ENCODE data around the gene SLC5A5. TPM values are rescaled to one million over a fixed set of nuclear protein-coding genes. Genes with fewer than 3 reads are reported as not detected.

The SLC5A5 gene
- total RNA-seq, 1 experiment from 2014 or later, result 6.3 TPM

DNA sequence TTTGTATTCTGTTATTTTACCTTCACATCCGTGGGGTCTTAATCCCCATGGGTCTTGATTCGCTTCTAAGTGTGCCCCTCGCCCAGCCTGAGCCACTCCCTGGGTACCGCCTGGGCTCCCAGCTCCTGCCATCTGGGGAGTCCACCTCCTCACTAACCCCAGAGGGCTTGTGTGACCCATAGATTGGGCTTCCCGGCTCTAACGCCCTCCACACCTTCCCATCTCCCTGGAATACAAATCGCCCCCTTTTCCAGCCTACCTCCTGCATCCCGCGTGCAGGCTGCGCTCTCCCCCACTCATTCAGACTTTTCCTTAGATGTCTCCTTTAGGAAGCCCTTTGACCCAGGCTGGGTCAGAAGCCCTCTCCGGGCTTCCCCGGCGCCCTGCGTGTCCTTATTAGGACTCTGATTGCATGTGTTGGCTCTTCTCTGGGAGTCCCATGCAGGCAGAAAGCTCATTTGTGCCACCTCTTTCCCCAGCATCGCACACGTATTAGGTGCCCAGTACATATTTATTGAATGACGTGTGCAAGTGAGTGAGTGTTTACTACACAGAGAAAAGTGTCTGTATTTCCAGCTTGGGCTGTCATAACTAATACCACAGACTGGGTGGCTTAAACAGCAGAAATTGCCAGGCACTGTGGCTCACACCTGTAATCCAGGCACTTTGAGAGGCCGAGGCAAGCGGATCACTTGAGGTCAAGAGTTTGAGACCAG, 61.8 kb downstream of the SLC5A5 start:
- TF ChIP-seq, protein P1, sequence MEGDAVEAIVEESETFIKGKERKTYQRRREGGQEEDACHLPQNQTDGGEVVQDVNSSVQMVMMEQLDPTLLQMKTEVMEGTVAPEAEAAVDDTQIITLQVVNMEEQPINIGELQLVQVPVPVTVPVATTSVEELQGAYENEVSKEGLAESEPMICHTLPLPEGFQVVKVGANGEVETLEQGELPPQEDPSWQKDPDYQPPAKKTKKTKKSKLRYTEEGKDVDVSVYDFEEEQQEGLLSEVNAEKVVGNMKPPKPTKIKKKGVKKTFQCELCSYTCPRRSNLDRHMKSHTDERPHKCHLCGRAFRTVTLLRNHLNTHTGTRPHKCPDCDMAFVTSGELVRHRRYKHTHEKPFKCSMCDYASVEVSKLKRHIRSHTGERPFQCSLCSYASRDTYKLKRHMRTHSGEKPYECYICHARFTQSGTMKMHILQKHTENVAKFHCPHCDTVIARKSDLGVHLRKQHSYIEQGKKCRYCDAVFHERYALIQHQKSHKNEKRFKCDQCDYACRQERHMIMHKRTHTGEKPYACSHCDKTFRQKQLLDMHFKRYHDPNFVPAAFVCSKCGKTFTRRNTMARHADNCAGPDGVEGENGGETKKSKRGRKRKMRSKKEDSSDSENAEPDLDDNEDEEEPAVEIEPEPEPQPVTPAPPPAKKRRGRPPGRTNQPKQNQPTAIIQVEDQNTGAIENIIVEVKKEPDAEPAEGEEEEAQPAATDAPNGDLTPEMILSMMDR (IDR thresholded peaks at IDR 0.05), result no peak
- no peak for TF ChIP-seq SIN3A (IDR thresholded peaks at IDR 0.05; ENCODE audit: borderline replicate concordance, insufficient read depth, low read depth, low read length)
- no peak for TF ChIP-seq TCF7L2 (IDR thresholded peaks at IDR 0.05; ENCODE audit: low read depth, low read length)
- no peak for TF ChIP-seq POLR2AphosphoS5 (IDR thresholded peaks at IDR 0.05; ENCODE audit: low read depth, low read length)
- TF ChIP-seq, protein P2, sequence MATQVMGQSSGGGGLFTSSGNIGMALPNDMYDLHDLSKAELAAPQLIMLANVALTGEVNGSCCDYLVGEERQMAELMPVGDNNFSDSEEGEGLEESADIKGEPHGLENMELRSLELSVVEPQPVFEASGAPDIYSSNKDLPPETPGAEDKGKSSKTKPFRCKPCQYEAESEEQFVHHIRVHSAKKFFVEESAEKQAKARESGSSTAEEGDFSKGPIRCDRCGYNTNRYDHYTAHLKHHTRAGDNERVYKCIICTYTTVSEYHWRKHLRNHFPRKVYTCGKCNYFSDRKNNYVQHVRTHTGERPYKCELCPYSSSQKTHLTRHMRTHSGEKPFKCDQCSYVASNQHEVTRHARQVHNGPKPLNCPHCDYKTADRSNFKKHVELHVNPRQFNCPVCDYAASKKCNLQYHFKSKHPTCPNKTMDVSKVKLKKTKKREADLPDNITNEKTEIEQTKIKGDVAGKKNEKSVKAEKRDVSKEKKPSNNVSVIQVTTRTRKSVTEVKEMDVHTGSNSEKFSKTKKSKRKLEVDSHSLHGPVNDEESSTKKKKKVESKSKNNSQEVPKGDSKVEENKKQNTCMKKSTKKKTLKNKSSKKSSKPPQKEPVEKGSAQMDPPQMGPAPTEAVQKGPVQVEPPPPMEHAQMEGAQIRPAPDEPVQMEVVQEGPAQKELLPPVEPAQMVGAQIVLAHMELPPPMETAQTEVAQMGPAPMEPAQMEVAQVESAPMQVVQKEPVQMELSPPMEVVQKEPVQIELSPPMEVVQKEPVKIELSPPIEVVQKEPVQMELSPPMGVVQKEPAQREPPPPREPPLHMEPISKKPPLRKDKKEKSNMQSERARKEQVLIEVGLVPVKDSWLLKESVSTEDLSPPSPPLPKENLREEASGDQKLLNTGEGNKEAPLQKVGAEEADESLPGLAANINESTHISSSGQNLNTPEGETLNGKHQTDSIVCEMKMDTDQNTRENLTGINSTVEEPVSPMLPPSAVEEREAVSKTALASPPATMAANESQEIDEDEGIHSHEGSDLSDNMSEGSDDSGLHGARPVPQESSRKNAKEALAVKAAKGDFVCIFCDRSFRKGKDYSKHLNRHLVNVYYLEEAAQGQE (IDR thresholded peaks at IDR 0.05; ENCODE audit: insufficient read depth in 1 of 2, low read depth in 2 of 2, low read length in 1 of 2), result no peak
- H3K27me3 ChIP-seq (ENCODE audit: control insufficient read depth, insufficient read depth, low read length), result no peaks in the 10 kb centered on the region
- intact Hi-C loops (cut with micrococcal nuclease; ENCODE audit: unreplicated experiment), result no loop called here
- H3K9me3 ChIP-seq (ENCODE audit: control insufficient read depth, insufficient read depth, low read depth, low read length), result no peaks in the 10 kb centered on the region
- H3K4me1 ChIP-seq (ENCODE audit: control insufficient read depth, insufficient read depth, low read length), result peaks cover 11% of the 10 kb centered on the region; the same call in 1 of the 2 replicates
- ATAC-seq (no peak), DNase-seq (ENCODE audit: low read depth, low spot score) (no peak)
- CTCF ChIA-PET, result interaction anchor here (0.9 to 3.0 kb wide), 4 partner anchors 62 to 74 kb away, joined by 3 to 19 read pairs (median 8); partner anchors contain the start of genes RPL18A and SLC5A5
- H3K36me3 ChIP-seq (ENCODE audit: control insufficient read depth, insufficient read depth, low read length), result peaks cover 4% of the 10 kb centered on the region; the same call in 1 of the 2 replicates
- H3K27ac ChIP-seq (ENCODE audit: low read length), result peak overlapping the region; percentile 93
- POLR2A ChIA-PET, result interaction anchor here (0.5 to 0.7 kb wide), 3 partner anchors 12 to 128 kb away, joined by 3 to 11 read pairs (median 4); no protein-coding TSS in a partner anchor
- H3K4me3 ChIP-seq (ENCODE audit: low read depth in 2 of 2, low read length in 2 of 2), result peak overlapping the region; percentile 73 to 89
- no TSS peak for BruUV-seq (replicated peaks)
- in situ Hi-C loops (cut with HindIII; ENCODE audit: low pct_unique_long_range_greater_than_20kb, low sequenced_read_pairs), result no loop called here

DNA sequence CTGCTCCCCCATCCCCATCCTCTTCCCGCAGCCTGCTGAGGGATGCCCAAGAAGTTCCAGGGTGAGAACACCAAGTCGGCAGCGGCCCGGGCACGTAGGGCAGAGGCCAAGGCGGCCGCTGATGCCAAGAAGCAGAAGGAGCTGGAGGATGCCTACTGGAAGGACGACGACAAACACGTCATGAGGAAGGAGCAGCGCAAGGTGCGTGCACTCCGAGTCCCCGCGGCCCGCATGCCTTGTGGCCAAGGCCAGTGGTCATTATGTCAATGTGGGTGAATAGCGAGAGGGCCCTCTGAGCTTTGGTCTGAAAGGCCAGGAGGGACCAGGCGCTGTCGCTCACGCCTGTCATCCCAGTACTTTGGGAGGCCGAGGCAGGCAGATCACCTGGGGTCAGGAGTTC, 64.6 kb downstream of the SLC5A5 start:
- in situ Hi-C loops (cut with HindIII; ENCODE audit: low pct_unique_long_range_greater_than_20kb, low sequenced_read_pairs), result no loop called here
- intact Hi-C loops (cut with micrococcal nuclease; ENCODE audit: unreplicated experiment), result no loop called here
- BruUV-seq (replicated peaks), result no TSS peak
- Histone ChIP-seq H3K9me3 (ENCODE audit: control insufficient read depth, insufficient read depth, low read depth, low read length) (no peaks in the 10 kb centered on the region), H3K4me1 (ENCODE audit: control insufficient read depth, insufficient read depth, low read length) (peaks cover 11% of the 10 kb centered on the region; the same call in 1 of the 2 replicates), H3K36me3 (ENCODE audit: control insufficient read depth, insufficient read depth, low read length) (peaks cover 4% of the 10 kb centered on the region; the same call in 1 of the 2 replicates), H3K27ac (ENCODE audit: low read length) (no peak overlapping the region), H3K4me3 (ENCODE audit: low read depth in 2 of 2, low read length in 2 of 2) (no peak overlapping the region), H3K27me3 (ENCODE audit: control insufficient read depth, insufficient read depth, low read length) (no peaks in the 10 kb centered on the region)
- DNase-seq (ENCODE audit: low read depth, low spot score) (no peak), ATAC-seq (no peak)
- CTCF ChIA-PET, result no interaction called here
- TF ChIP-seq SIN3A (IDR thresholded peaks at IDR 0.05; ENCODE audit: borderline replicate concordance, insufficient read depth, low read depth, low read length) (no peak), TCF7L2 (IDR thresholded peaks at IDR 0.05; ENCODE audit: low read depth, low read length) (no peak), POLR2AphosphoS5 (IDR thresholded peaks at IDR 0.05; ENCODE audit: low read depth, low read length) (no peak)
- TF ChIP-seq, protein P1 (IDR thresholded peaks at IDR 0.05), result no peak
- TF ChIP-seq, protein P2 (IDR thresholded peaks at IDR 0.05; ENCODE audit: insufficient read depth in 1 of 2, low read depth in 2 of 2, low read length in 1 of 2), result no peak
- POLR2A ChIA-PET, result interaction anchor here (0.6 kb wide), 1 partner anchor 62 kb away, joined by 12 read pairs; no protein-coding TSS in a partner anchor
